Naive thymus-derived CD4-positive, alpha-beta T cell (primary cell): ENCODE measurements around the gene AHDC1. TPM values are rescaled to one million over a fixed set of nuclear protein-coding genes. Genes with fewer than 3 reads are reported as not detected.
"Not testable (repeated sequence)": the region's sequence is repeated elsewhere in the genome, so short reads cannot be mapped to it uniquely, and the experiment has no call there.

Source experiments
- ATAC-seq: fragments of 150-1000 bp; cut with Tn5 transposase; 2 replicates; pipeline ENCODE4 v1.10.0; 2021; ENCODE audit warnings: mild to moderate bottlenecking, moderate library complexity
- CTCF ChIA-PET: fragments of 350-600 bp; sonication (Branson Sonifier 250); formaldehyde crosslinking; loops from one replicate; lab custom pipeline; 2021; ENCODE audit warnings: antibody characterized with exemption; lab: Charles Lee
- POLR2A ChIA-PET: fragments of 350-600 bp; sonication (Branson Sonifier 250); formaldehyde crosslinking; loops from one replicate; lab custom pipeline; 2021; ENCODE audit warnings: antibody characterized with exemption, inconsistent platforms; lab: Charles Lee
- DNase-seq, 9 donors: peaks; one replicate each; pipeline versions ENCODE4 v3.0.0 to v3.0.0-alpha.2; 2020 to 2022; ENCODE audit warnings: mixed read lengths in 1 of 9
- H3K27ac ChIP-seq: one replicate; pipeline ENCODE4 v1.7.0; 2013; ENCODE audit warnings: mild to moderate bottlenecking, low read depth, low read length, moderate library complexity
- H3K27me3 ChIP-seq, 2 donors: one replicate each; pipeline ENCODE4 v1.7.0; 2013; ENCODE audit warnings: low read length in 2 of 2, mild to moderate bottlenecking in 2 of 2, moderate library complexity in 2 of 2; ENCODE audit not compliant: control insufficient read depth in 2 of 2, insufficient read depth in 2 of 2
- H3K36me3 ChIP-seq, 3 experiments: 1 replicate in 2 of 3; 2 replicates in 1 of 3; pipeline ENCODE4 v1.7.0; 2013; ENCODE audit warnings: low read length in 3 of 3, mild to moderate bottlenecking in 3 of 3, moderate library complexity in 1 of 3; ENCODE audit not compliant: insufficient read depth in 3 of 3, control insufficient read depth in 2 of 3
- H3K4me1 ChIP-seq, 2 donors: one replicate each; pipeline ENCODE4 v1.7.0; 2013; ENCODE audit warnings: low read length in 2 of 2, mild to moderate bottlenecking in 2 of 2, moderate library complexity in 1 of 2; ENCODE audit not compliant: control insufficient read depth in 2 of 2, insufficient read depth in 2 of 2
- H3K4me3 ChIP-seq: 2 replicates; pipeline ENCODE4 v1.7.0; 2013; ENCODE audit warnings: mild to moderate bottlenecking, low read length
- H3K9me3 ChIP-seq, 3 experiments: 1 replicate in 2 of 3; 2 replicates in 1 of 3; pipeline ENCODE4 v1.7.0; 2013; ENCODE audit warnings: low read length in 3 of 3; ENCODE audit not compliant: control insufficient read depth in 2 of 3
- H3K27ac Mint-ChIP-seq, 9 donors: one replicate each; pipeline ENCODE4 v1.8.0; 2020 to 2022; ENCODE audit warnings: mixed read lengths in 9 of 9, mild to moderate bottlenecking in 8 of 9, moderate library complexity in 5 of 9, inconsistent platforms in 2 of 9
- H3K27me3 Mint-ChIP-seq, 5 donors: one replicate each; pipeline ENCODE4 v1.8.0; 2021 to 2022; ENCODE audit warnings: mixed read lengths in 5 of 5, mild to moderate bottlenecking in 1 of 5
- H3K36me3 Mint-ChIP-seq, 5 donors: one replicate each; pipeline ENCODE4 v1.8.0; 2020 to 2022; ENCODE audit warnings: mixed read lengths in 5 of 5, mild to moderate bottlenecking in 3 of 5, inconsistent platforms in 1 of 5
- H3K4me1 Mint-ChIP-seq, 7 donors: one replicate each; pipeline ENCODE4 v1.8.0; 2020 to 2022; ENCODE audit warnings: mixed read lengths in 7 of 7, mild to moderate bottlenecking in 3 of 7, inconsistent platforms in 1 of 7
- H3K4me3 Mint-ChIP-seq, 10 donors: one replicate each; pipeline ENCODE4 v1.8.0; 2020 to 2022; ENCODE audit warnings: mild to moderate bottlenecking in 10 of 10, mixed read lengths in 10 of 10, moderate library complexity in 6 of 10, inconsistent platforms in 2 of 10
- H3K9me3 Mint-ChIP-seq, 11 donors: one replicate each; pipeline ENCODE4 v1.8.0; 2020 to 2022; ENCODE audit warnings: mixed read lengths in 11 of 11, mild to moderate bottlenecking in 4 of 11, inconsistent platforms in 1 of 11, moderate library complexity in 1 of 11
- intact Hi-C, 2 donors: fragments of 100-400 bp; cut with micrococcal nuclease; formaldehyde crosslinking; loops; one replicate each; pipeline ENCODE4 v1.15.1; 2023
- polyA plus RNA-seq, 2 donors: library from polyadenylated mRNA; unstranded; fragments of 300-500 nt; fragmentation: Illumina TruSeq; gene quantifications; one replicate each; pipeline ENCODE4 v1.2.3, GENCODE V29; 2021
- total RNA-seq, 6 experiments: library from RNA in 5 of 6; stranded (reverse) in 5 of 6; gene quantifications; 1 replicate in 5 of 6; 2 replicates in 1 of 6; pipeline ENCODE4 v1.2.3 and lab custom pipeline; 2021 to 2026

The AHDC1 gene
- total and polyA plus RNA-seq, 7 experiments from 2014 or later, result 0.90 to 38.8 (median 21.3) TPM

DNA sequence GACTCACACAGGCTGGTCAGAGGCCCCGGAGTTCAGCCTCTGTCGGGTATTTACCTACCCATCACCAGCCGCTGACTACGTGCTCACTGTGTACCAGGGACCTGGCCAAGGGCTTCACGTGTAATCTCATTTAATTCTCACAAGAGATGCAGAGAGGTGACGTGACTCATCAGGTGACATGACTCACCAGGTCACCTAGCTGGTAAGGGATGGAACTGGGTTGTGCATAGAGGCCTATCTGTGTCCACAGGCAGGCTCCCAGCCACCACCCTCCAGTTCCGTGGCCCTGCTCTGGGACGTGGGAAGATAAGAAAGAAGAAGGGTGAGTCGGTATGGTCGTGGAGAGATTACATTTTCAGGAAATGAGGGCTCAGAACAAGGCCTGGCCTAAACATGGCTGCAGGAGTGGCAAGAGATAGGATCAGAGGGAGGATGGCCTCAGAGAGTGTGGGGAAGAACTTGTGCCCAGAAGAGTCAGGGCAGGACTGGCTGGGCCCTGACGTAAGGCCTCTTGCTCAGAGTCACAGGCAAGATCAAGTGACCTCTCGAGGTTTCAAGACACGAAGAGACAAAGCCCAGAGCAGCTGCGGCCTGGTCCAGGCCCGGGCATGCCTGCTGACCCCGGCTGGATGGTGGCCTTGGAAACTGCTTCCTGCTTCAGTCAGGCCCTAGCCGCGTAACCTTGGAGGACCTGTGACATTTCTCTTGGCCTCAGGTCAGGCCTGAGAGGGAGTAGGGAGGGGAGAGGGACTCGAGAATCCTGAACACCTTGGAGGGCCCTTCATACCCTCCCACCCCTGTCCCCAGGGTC, 61.3 kb downstream of the AHDC1 start:
- Mint-ChIP-seq H3K27me3 (no peaks in the 10 kb centered on the region), H3K27ac (peak overlapping the region in 6 of 9 donors; percentile 30 to 73 (median 49)), H3K9me3 (no peaks in the 10 kb centered on the region), H3K4me3 (no peak overlapping the region), H3K4me1 (peaks cover 12 to 26% (median 19%) of the 10 kb centered on the region in 7 donors), H3K36me3 (peaks cover 0 to 10% (median 3%) of the 10 kb centered on the region in 5 donors)
- no peaks in the 10 kb centered on the region for H3K9me3 ChIP-seq
- peaks cover 0 to 17% (median 0%) of the 10 kb centered on the region in 3 experiments for H3K36me3 ChIP-seq
- CTCF ChIA-PET, result interaction anchor here (0.6 kb wide), 1 partner anchor 327 kb away, joined by 3 read pairs; no protein-coding TSS in a partner anchor
- H3K4me1 ChIP-seq, result no peaks in the 10 kb centered on the region
- no peaks in the 10 kb centered on the region for H3K27me3 ChIP-seq
- POLR2A ChIA-PET, result interaction anchor here (1.6 kb wide), 1 partner anchor 15 kb away, joined by 3 read pairs; no protein-coding TSS in a partner anchor
- no peak overlapping the region for H3K27ac ChIP-seq
- intact Hi-C loops, result no loop called here
- no peak overlapping the region for H3K4me3 ChIP-seq
- ATAC-seq (peak; percentile 6), DNase-seq (no peak)

DNA sequence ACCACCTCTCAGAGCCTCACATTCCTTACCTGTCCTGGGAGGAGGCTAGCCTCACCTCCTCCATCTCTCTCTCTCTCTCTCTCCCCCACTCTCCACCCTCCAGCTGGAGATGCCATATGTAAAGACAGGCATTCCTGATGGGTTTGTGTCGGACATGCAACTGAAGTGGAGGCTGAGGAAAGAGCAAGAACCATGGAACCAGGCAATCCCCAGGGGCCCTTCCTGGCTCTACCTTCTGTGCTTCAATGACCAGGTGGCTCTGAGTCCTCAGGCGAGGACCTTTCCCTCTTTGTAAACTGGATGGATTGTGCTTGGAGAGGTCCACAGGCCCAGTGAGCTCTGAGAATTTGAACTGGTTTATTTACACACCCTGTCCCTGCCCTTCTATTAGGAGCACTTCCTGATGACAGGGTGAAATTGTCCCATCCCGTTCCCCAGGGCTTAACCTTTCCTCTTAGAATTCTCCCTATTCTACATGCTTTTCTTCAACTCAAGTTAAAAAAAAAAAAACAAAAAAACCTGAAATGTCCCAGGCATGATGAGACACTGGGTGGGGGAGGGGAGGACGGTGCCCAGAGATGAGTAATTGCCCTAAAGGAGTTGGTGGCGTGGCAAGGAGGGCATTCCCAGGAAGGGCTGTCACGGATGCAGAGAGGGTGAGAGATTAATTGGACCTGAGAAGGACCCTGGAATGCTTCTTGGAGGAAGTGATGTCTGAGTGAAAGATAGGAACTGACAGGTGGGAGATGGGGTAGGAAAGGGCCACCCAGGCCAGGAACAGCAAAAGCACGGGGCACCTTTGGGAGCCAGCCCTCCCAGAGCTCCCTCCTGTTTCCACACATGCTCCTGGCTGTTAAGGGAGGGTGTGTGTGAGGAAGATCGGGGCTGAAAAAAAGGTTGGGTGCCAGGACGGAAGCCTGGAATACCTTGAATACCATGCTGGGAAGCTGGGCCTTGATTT, 63.8 kb downstream of the AHDC1 start:
- peaks cover 12 to 28% (median 20%) of the 10 kb centered on the region in 7 donors for H3K4me1 Mint-ChIP-seq
- Histone ChIP-seq H3K27me3 (no peaks in the 10 kb centered on the region), H3K36me3 (peaks cover 0 to 20% (median 0%) of the 10 kb centered on the region in 3 experiments), H3K4me3 (no peak overlapping the region), H3K27ac (no peak overlapping the region), H3K9me3 (no peaks in the 10 kb centered on the region), H3K4me1 (no peaks in the 10 kb centered on the region)
- H3K36me3 Mint-ChIP-seq, result peaks cover 0 to 10% (median 3%) of the 10 kb centered on the region in 5 donors
- POLR2A ChIA-PET, result interaction anchor here (0.6 kb wide), 1 partner anchor 13 kb away, joined by 3 read pairs; no protein-coding TSS in a partner anchor
- intact Hi-C loops, result no loop called here
- H3K27ac Mint-ChIP-seq, result peak overlapping the region in 5 of 9 donors; percentile 50 to 84 (median 76)
- no peak overlapping the region for H3K4me3 Mint-ChIP-seq
- DNase-seq (no peak), ATAC-seq (no peak)
- CTCF ChIA-PET, result no interaction called here
- no peaks in the 10 kb centered on the region for H3K9me3 Mint-ChIP-seq
- no peaks in the 10 kb centered on the region for H3K27me3 Mint-ChIP-seq

- DNase-seq, result no peak
Measured at GRCh38 chr1:27538793-27539192, 65.2 kb downstream of the AHDC1 start.

GRCh38 chr1:27538305-27538676, 65.7 kb downstream of the AHDC1 start:
- H3K4me3 ChIP-seq, H3K9me3 Mint-ChIP-seq, H3K9me3 ChIP-seq, H3K27me3 Mint-ChIP-seq, POLR2A ChIA-PET, H3K4me1 ChIP-seq, H3K4me3 Mint-ChIP-seq, ATAC-seq, DNase-seq, H3K27me3 ChIP-seq, intact Hi-C loops, H3K27ac ChIP-seq: not testable (repeated sequence)
- Mint-ChIP-seq H3K27ac (peak overlapping the region in 3 of 9 donors; percentile 19 to 33 (median 26)), H3K36me3 (peaks cover 0 to 16% (median 3%) of the 10 kb centered on the region in 5 donors), H3K4me1 (peaks cover 6 to 24% (median 14%) of the 10 kb centered on the region in 7 donors)
- CTCF ChIA-PET, result interaction anchor here (0.6 to 2.2 kb wide), 3 partner anchors 15 to 569 kb away, joined by 3 to 6 read pairs (median 4); no protein-coding TSS in a partner anchor
- peaks cover 0 to 29% (median 0%) of the 10 kb centered on the region in 3 experiments for H3K36me3 ChIP-seq

More at GRCh38 chr1:27538793-27539192, 65.2 kb downstream of the AHDC1 start:
- Mint-ChIP-seq H3K27me3 (no peaks in the 10 kb centered on the region), H3K9me3 (peaks cover 0 to 1% (median 0%) of the 10 kb centered on the region in 11 donors), H3K4me3 (no peak overlapping the region), H3K4me1 (peaks cover 6 to 21% (median 15%) of the 10 kb centered on the region in 7 donors), H3K36me3 (peaks cover 0 to 11% (median 3%) of the 10 kb centered on the region in 5 donors), H3K27ac (no peak overlapping the region)
- ATAC-seq, result no peak
- ChIA-PET POLR2A (no interaction called here), CTCF (interaction anchor here (0.8 to 2.2 kb wide), 2 partner anchors 15 to 18 kb away, joined by 3 to 6 read pairs; no protein-coding TSS in a partner anchor)
- Histone ChIP-seq H3K36me3 (peaks cover 0 to 24% (median 0%) of the 10 kb centered on the region in 3 experiments), H3K27ac (no peak overlapping the region), H3K27me3 (no peaks in the 10 kb centered on the region), H3K4me1 (no peaks in the 10 kb centered on the region), H3K9me3 (no peaks in the 10 kb centered on the region), H3K4me3 (no peak overlapping the region)
- intact Hi-C loops, result no loop called here

GRCh38 chr1:27536767-27537166, 67.2 kb downstream of the AHDC1 start:
- peaks cover 0 to 38% (median 0%) of the 10 kb centered on the region in 3 experiments for H3K36me3 ChIP-seq
- Mint-ChIP-seq H3K4me1 (peaks cover 18 to 31% (median 24%) of the 10 kb centered on the region in 7 donors), H3K36me3 (peaks cover 0 to 22% (median 4%) of the 10 kb centered on the region in 5 donors), H3K27ac (peak overlapping the region in 1 of 9 donors; percentile 54), H3K9me3 (peaks cover 0 to 2% (median 0%) of the 10 kb centered on the region in 11 donors), H3K4me3 (no peak overlapping the region), H3K27me3 (no peaks in the 10 kb centered on the region)
- DNase-seq (no peak), ATAC-seq (no peak)
- H3K4me3 ChIP-seq, result no peak overlapping the region
- H3K9me3 ChIP-seq, result no peaks in the 10 kb centered on the region
- POLR2A ChIA-PET, result interaction anchor here (1.2 kb wide), 2 partner anchors 10 to 15 kb away, joined by 4 read pairs; no protein-coding TSS in a partner anchor
- CTCF ChIA-PET, result interaction anchor here (0.9 to 2.2 kb wide), 2 partner anchors 13 to 20 kb away, joined by 6 read pairs; no protein-coding TSS in a partner anchor
- H3K4me1 ChIP-seq, result no peaks in the 10 kb centered on the region
- intact Hi-C loops, result no loop called here
- H3K27ac ChIP-seq, result peak overlapping the region; percentile 2
- H3K27me3 ChIP-seq, result no peaks in the 10 kb centered on the region
